Left hindlimb (tissue), 1 donor: ENCODE measurements around the gene UBE2G2.

Source experiments
- DNase-seq: peaks from one replicate; pipeline ENCODE4 v3.0.0-alpha.2; 2018

The UBE2G2 gene

GRCh38 chr21:44742418-44743153, 59.0 kb downstream of the UBE2G2 start:
- DNase-seq = no peak

GRCh38 chr21:44741921-44742320, 59.7 kb downstream of the UBE2G2 start:
- no peak for DNase-seq

- DNase-seq = no peak
Measured at GRCh38 chr21:44740742-44741141, 60.9 kb downstream of the UBE2G2 start.

- no peak for DNase-seq
Measured at GRCh38 chr21:44739316-44739715, 62.3 kb downstream of the UBE2G2 start.

GRCh38 chr21:44738621-44739020, 63.0 kb downstream of the UBE2G2 start:
- DNase-seq = no peak

GRCh38 chr21:44737706-44738354, 63.8 kb downstream of the UBE2G2 start:
- no peak for DNase-seq

- no peak for DNase-seq
Measured at GRCh38 chr21:44736291-44737004, 65.2 kb downstream of the UBE2G2 start.

GRCh38 chr21:44735821-44736220, 65.8 kb downstream of the UBE2G2 start:
- no peak for DNase-seq

GRCh38 chr21:44734841-44735240, 66.8 kb downstream of the UBE2G2 start:
- DNase-seq = no peak

GRCh38 chr21:44734026-44734745, 67.4 kb downstream of the UBE2G2 start:
- DNase-seq = no peak

- no peak for DNase-seq
Measured at GRCh38 chr21:44732956-44733355, 68.7 kb downstream of the UBE2G2 start.

- no peak for DNase-seq
Measured at GRCh38 chr21:44732263-44732662, 69.4 kb downstream of the UBE2G2 start.

- DNase-seq = no peak
Measured at GRCh38 chr21:44730951-44731579, 70.6 kb downstream of the UBE2G2 start.

- peak; percentile 9 for DNase-seq
Measured at GRCh38 chr21:44730028-44730395, 71.6 kb downstream of the UBE2G2 start.

GRCh38 chr21:44729336-44730027, 72.1 kb downstream of the UBE2G2 start:
- peak; percentile 17 for DNase-seq

- DNase-seq = no peak
Measured at GRCh38 chr21:44728716-44729115, 72.9 kb downstream of the UBE2G2 start.

- DNase-seq = peak; percentile 18
Measured at GRCh38 chr21:44727757-44728156, 73.9 kb downstream of the UBE2G2 start.

GRCh38 chr21:44727321-44727720, 74.3 kb downstream of the UBE2G2 start:
- DNase-seq = no peak

GRCh38 chr21:44726826-44727225, 74.8 kb downstream of the UBE2G2 start:
- peak; percentile 10 for DNase-seq

GRCh38 chr21:44724926-44725325, 76.7 kb downstream of the UBE2G2 start:
- DNase-seq = no peak

- DNase-seq = peak; percentile 29
Measured at GRCh38 chr21:44724196-44724595, 77.4 kb downstream of the UBE2G2 start.
